Heart right ventricle (tissue), 16 donors: ENCODE results near the gene GRIK3. TPM values are rescaled to one million over a fixed set of nuclear protein-coding genes. Genes with fewer than 3 reads are reported as not detected.

ENCODE experiments used
- ATAC-seq, 8 donors: fragments of 200-7000 bp; cut with Tn5 transposase; one replicate each; pipeline ENCODE4 v1.9.1; 2020; ENCODE audit warnings: mild to moderate bottlenecking in 8 of 8, moderate library complexity in 8 of 8, moderate number of reproducible peaks in 1 of 8
- DNase-seq, 2 donors: peaks; one replicate each; pipeline ENCODE4 v3.0.0-alpha.2; 2020
- H3K27ac ChIP-seq, 10 donors: fragments of 200-600 bp; sonication (generic) in 2 of 10; one replicate each; pipeline versions ENCODE4 v1.5.0 to v1.8.0; 2020 to 2022; ENCODE audit warnings: mild to moderate bottlenecking in 3 of 10
- H3K27me3 ChIP-seq, 7 donors: fragments of 200-600 bp; one replicate each; pipeline ENCODE4 v1.8.0; 2021 to 2022; ENCODE audit warnings: mild to moderate bottlenecking in 2 of 7
- H3K36me3 ChIP-seq, 9 donors: fragments of 200-600 bp; sonication (generic) in 1 of 9; one replicate each; pipeline versions ENCODE4 v1.5.0 to v1.8.0; 2020 to 2022; ENCODE audit warnings: mild to moderate bottlenecking in 2 of 9
- H3K4me1 ChIP-seq, 9 donors: fragments of 200-600 bp; sonication (generic) in 1 of 9; one replicate each; pipeline versions ENCODE4 v1.5.0 to v1.8.0; 2020 to 2022; ENCODE audit warnings: mild to moderate bottlenecking in 4 of 9
- H3K4me3 ChIP-seq, 10 donors: fragments of 200-600 bp; sonication (generic) in 2 of 10; one replicate each; pipeline versions ENCODE4 v1.5.0 to v1.8.0; 2020 to 2022; ENCODE audit warnings: mild to moderate bottlenecking in 7 of 10, moderate library complexity in 2 of 10
- H3K9me3 ChIP-seq, 11 donors: fragments of 200-600 bp in 10 of 11; sonication (generic) in 2 of 11; one replicate each; pipeline versions ENCODE4 v1.5.0 to v1.8.0; 2013 to 2022; ENCODE audit warnings: mild to moderate bottlenecking in 2 of 11, control low read depth in 1 of 11, moderate library complexity in 1 of 11
- CTCF ChIP-seq, 9 donors: fragments of 200-600 bp; sonication (generic) in 2 of 9; IDR thresholded peaks; one replicate each; pipeline versions ENCODE4 v1.5.0 to v1.8.0; 2021 to 2022; ENCODE audit warnings: antibody characterized with exemption in 9 of 9, mild to moderate bottlenecking in 5 of 9, moderate library complexity in 1 of 9
- WGBS, 2 donors: extraction: QIAGEN DNeasy Blood & Tissue Kit; methylation state at CpG; one replicate each; pipeline ENCODE4 v1.1.7; 2013; ENCODE audit warnings: inconsistent platforms in 1 of 2; 5-methylcytosine and 5-hydroxymethylcytosine counted together
- intact Hi-C, 10 donors: fragments of 100-400 bp; cut with DNase I; formaldehyde crosslinking; loops; one replicate each; pipeline versions ENCODE4 v1.11.1 to v1.14.2; 2022
- polyA plus RNA-seq, 2 donors: library from polyadenylated mRNA; stranded (reverse); fragments of 200-250 nt; gene quantifications; one replicate each; pipeline ENCODE4 v1.2.3, GENCODE V29; 2013
- total RNA-seq, 10 donors: library from RNA; stranded (reverse); fragmentation: NEBNext Ultra II Directional in 3 of 10; extraction: Animal tissue kit (Norgen Biotek cat#: 25700) in 3 of 10; gene quantifications; one replicate each; pipeline versions ENCODE4 v1.2.1 to v1.2.4, GENCODE V29; 2021 to 2023
- donor health status: Arrhythmogenic right ventricular cardiomyopathy.
- donor health status: ischemic (EF 13 %, LVEDD 7.1; RV severe dilation, severe dysfunction).
- donor health status: healthy with polysubstance abuse.
- donor health status: DM: no; HTN: yes; CAD: no.
- donor health status: DM: no; HTN: no; CAD: no.
- donor health status: ischemic (EF 25% LVEDD 6.9; RV normal size, moderate dysfunction).
- donor health status: ischemic (EF 25% LVEDD 5.7; RV mildly dilated, moderate dysfunction).
- donor health status: healthy.
- donor health status: DM: yes; HTN: yes; CAD: no.
- donor health status: Ischemic cardiomyopathy.
- donor health status: ischemic (EF 35%, LVEDD 5.7; RV mildly dilated, moderate dysfunction).
- donor health status: nonischemic (EF 11% LVEDD 7.7; RV severe dilation, severe dysfunction).
- donor health status: DM: yes; HTN: yes; CAD: no.
- donor health status: PGD.
- donor health status: ischemic (EF 29% LVEDD 5.4; RV normal size, mild dysfunction).
- donor health status: nonischemic (EF 23%, LVEDD 6.1; RV moderate dilation, normal function).

GRIK3 gene
- total and polyA plus RNA-seq, 12 donors, result 0.10 to 1.1 (median 0.27) TPM

DNA sequence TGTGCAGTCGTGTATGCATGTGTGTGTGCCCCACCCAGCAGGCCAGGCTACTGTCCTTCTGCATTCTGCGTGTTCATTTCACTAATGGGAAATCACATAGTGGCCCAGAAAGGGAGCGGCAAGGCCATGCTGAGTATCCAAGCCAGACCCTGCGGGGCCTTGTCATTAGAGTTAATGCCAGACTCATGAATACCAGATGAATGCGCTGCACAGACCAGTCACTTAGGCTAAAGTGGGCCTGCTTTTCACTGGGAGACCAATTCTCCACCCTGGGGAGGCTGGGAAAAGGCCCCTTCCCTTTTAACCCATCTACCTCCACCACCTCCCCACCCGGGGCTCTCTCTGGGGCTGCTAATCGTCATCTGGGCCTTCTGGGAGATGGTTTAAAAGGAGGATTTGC, 17.0 kb upstream of the GRIK3 start:
- ATAC-seq, result no peak
- no peaks in the 10 kb centered on the region for H3K4me1 ChIP-seq
- no peak overlapping the region for H3K4me3 ChIP-seq
- intact Hi-C loops, result no loop called here
- peaks cover 0 to 64% (median 20%) of the 10 kb centered on the region in 7 donors for H3K27me3 ChIP-seq
- no peak for TF ChIP-seq CTCF (IDR thresholded peaks at IDR 0.05)
- DNase-seq, result no peak
- no peaks in the 10 kb centered on the region for H3K9me3 ChIP-seq
- no peak overlapping the region for H3K27ac ChIP-seq
- WGBS, 2 donors, result 62 to 70% methylated on average over 7 of the region's 7 CpGs
- H3K36me3 ChIP-seq, result no peaks in the 10 kb centered on the region

- no peaks in the 10 kb centered on the region for H3K9me3 ChIP-seq
- H3K36me3 ChIP-seq, result no peaks in the 10 kb centered on the region
- peaks cover 0 to 80% (median 36%) of the 10 kb centered on the region in 7 donors for H3K27me3 ChIP-seq
- H3K4me1 ChIP-seq, result no peaks in the 10 kb centered on the region
- no peak overlapping the region for H3K27ac ChIP-seq
- ATAC-seq (no peak), DNase-seq (no peak)
- TF ChIP-seq CTCF (IDR thresholded peaks at IDR 0.05), result no peak
- H3K4me3 ChIP-seq, result no peak overlapping the region
- 80 to 83% methylated on average over 19 of the region's 19 CpGs for WGBS, 2 donors
- intact Hi-C loops, result no loop called here
Measured at GRCh38 chr1:37047542-37047941, 13.2 kb upstream of the GRIK3 start.

- Histone ChIP-seq H3K27ac (no peak overlapping the region), H3K27me3 (peaks cover 0 to 96% (median 71%) of the 10 kb centered on the region in 7 donors), H3K4me3 (no peak overlapping the region), H3K4me1 (no peaks in the 10 kb centered on the region), H3K9me3 (no peaks in the 10 kb centered on the region), H3K36me3 (no peaks in the 10 kb centered on the region)
- ATAC-seq (no peak), DNase-seq (no peak)
- WGBS, 2 donors, result 43 to 56% methylated on average over 2 of the region's 2 CpGs
- intact Hi-C loops, result no loop called here
- no peak for TF ChIP-seq CTCF (IDR thresholded peaks at IDR 0.05)
Measured at GRCh38 chr1:37043101-37043500, 8.8 kb upstream of the GRIK3 start.

- DNase-seq, result no peak
- Histone ChIP-seq H3K4me3 (no peak overlapping the region), H3K27ac (no peak overlapping the region), H3K36me3 (no peaks in the 10 kb centered on the region), H3K4me1 (no peaks in the 10 kb centered on the region), H3K27me3 (peaks cover 0 to 96% (median 77%) of the 10 kb centered on the region in 7 donors), H3K9me3 (no peaks in the 10 kb centered on the region)
- WGBS, 2 donors, result 28 to 34% methylated on average over 6 of the region's 6 CpGs
- TF ChIP-seq CTCF (IDR thresholded peaks at IDR 0.05), result no peak
- intact Hi-C loops, result no loop called here
- ATAC-seq, result no peak
Measured at GRCh38 chr1:37042506-37042905, 8.2 kb upstream of the GRIK3 start.
